B cell (primary cell): ENCODE data around the gene CEP68. TPM values are rescaled to one million over a fixed set of nuclear protein-coding genes. Genes with fewer than 3 reads are reported as not detected.

Experiments
- ATAC-seq: fragments of 200-7000 bp; cut with Tn5 transposase; one replicate; pipeline ENCODE4 v1.10.0; 2021; ENCODE audit warnings: low read depth, mild to moderate bottlenecking, moderate number of reproducible peaks, moderate library complexity
- CTCF ChIA-PET: fragments of 350-600 bp; sonication (Branson Sonifier 250); formaldehyde crosslinking; loops from one replicate; lab custom pipeline; 2021; ENCODE audit warnings: antibody characterized with exemption, inconsistent platforms; lab: Charles Lee
- POLR2A ChIA-PET: fragments of 350-600 bp; sonication (Branson Sonifier 250); formaldehyde crosslinking; loops from one replicate; lab custom pipeline; 2021; ENCODE audit warnings: antibody characterized with exemption; lab: Charles Lee
- DNase-seq: peaks from one replicate; pipeline ENCODE4 v3.0.0; 2013
- H2AFZ ChIP-seq: 2 replicates; pipeline ENCODE4 v1.6.1; 2012; ENCODE audit warnings: mild to moderate bottlenecking, low read depth, low read length; ENCODE audit not compliant: insufficient read depth, poor library complexity, severe bottlenecking
- H3K27ac ChIP-seq, 2 donors: 1 replicate in 1 of 2; 2 replicates in 1 of 2; pipeline ENCODE4 v1.5.1; 2012 to 2013; ENCODE audit warnings: low read length in 2 of 2, mild to moderate bottlenecking in 2 of 2, moderate library complexity in 1 of 2
- H3K27me3 ChIP-seq, 4 experiments: fragments of 200-600 bp in 1 of 4; sonication (generic) in 1 of 4; replicated peaks in 1 of 4; 1 replicate in 2 of 4; 2 replicates in 2 of 4; pipeline versions ENCODE4 v1.6.1 to v1.7.0; 2013 to 2016; ENCODE audit warnings: low read length in 3 of 4, mild to moderate bottlenecking in 2 of 4, mixed read lengths in 1 of 4, moderate library complexity in 1 of 4; ENCODE audit not compliant: insufficient read depth in 4 of 4, control insufficient read depth in 3 of 4; ENCODE audit errors: control extremely low read depth in 1 of 4
- H3K36me3 ChIP-seq, 2 experiments: replicated peaks in 1 of 2; 1 replicate in 1 of 2; 2 replicates in 1 of 2; pipeline versions ENCODE4 v1.6.1 to v1.7.1; 2013; ENCODE audit warnings: low read length in 1 of 2; ENCODE audit not compliant: insufficient read depth in 2 of 2, control insufficient read depth in 1 of 2; ENCODE audit errors: control extremely low read depth in 1 of 2, extremely low read depth in 1 of 2
- H3K4me1 ChIP-seq, 2 donors: fragments of 200-600 bp in 1 of 2; sonication (generic) in 1 of 2; 1 replicate in 1 of 2; 2 replicates in 1 of 2; pipeline versions ENCODE4 v1.5.1 to v1.6.1; 2013 to 2017; ENCODE audit warnings: low read length in 2 of 2; ENCODE audit not compliant: control insufficient read depth in 2 of 2, insufficient read depth in 2 of 2
- H3K4me2 ChIP-seq: replicated peaks from 2 replicates; pipeline ENCODE3; 2012; ENCODE audit warnings: mild to moderate bottlenecking, low read depth, low read length; ENCODE audit not compliant: poor library complexity, severe bottlenecking
- H3K4me3 ChIP-seq, 5 experiments: fragments of 200-600 bp in 1 of 5; sonication (generic) in 1 of 5; 1 replicate in 3 of 5; 2 replicates in 2 of 5; pipeline versions ENCODE4 v1.5.1 to v1.7.0; 2011 to 2016; ENCODE audit warnings: low read length in 4 of 5, mild to moderate bottlenecking in 4 of 5, low read depth in 2 of 5, control low read depth in 1 of 5, moderate library complexity in 1 of 5; ENCODE audit not compliant: insufficient read depth in 1 of 5; ENCODE audit errors: control extremely low read depth in 1 of 5, extremely low read depth in 1 of 5
- H3K79me2 ChIP-seq: fragments of 200-600 bp; sonication (generic); one replicate; pipeline ENCODE4 v1.6.0; 2016; ENCODE audit warnings: low read length; ENCODE audit not compliant: control insufficient read depth, insufficient read depth
- H3K9ac ChIP-seq: fragments of 200-600 bp; sonication (generic); 2 replicates; pipeline ENCODE4 v1.6.1; 2017; ENCODE audit warnings: mild to moderate bottlenecking, low read length, moderate library complexity
- H3K9me3 ChIP-seq, 3 donors: one replicate each; pipeline versions ENCODE4 v1.6.1 to v1.7.1; 2013; ENCODE audit warnings: low read length in 2 of 3; ENCODE audit not compliant: control insufficient read depth in 2 of 3, insufficient read depth in 1 of 3; ENCODE audit errors: control extremely low read depth in 1 of 3
- H4K20me1 ChIP-seq: 2 replicates; pipeline ENCODE4 v1.6.0; 2012; ENCODE audit warnings: mild to moderate bottlenecking, low read length; ENCODE audit not compliant: insufficient read depth, control insufficient read depth, poor library complexity, severe bottlenecking
- H3K27ac Mint-ChIP-seq: one replicate; pipeline ENCODE4 v1.8.0; 2021; ENCODE audit warnings: mixed read lengths
- H3K27me3 Mint-ChIP-seq: one replicate; pipeline ENCODE4 v1.8.0; 2021; ENCODE audit warnings: mixed read lengths
- H3K4me1 Mint-ChIP-seq: one replicate; pipeline ENCODE4 v1.8.0; 2021; ENCODE audit warnings: mixed read lengths
- H3K4me3 Mint-ChIP-seq: one replicate; pipeline ENCODE4 v1.8.0; 2021; ENCODE audit warnings: mixed read lengths
- H3K9me3 Mint-ChIP-seq: one replicate; pipeline ENCODE4 v1.8.0; 2022; ENCODE audit warnings: mixed read lengths; ENCODE audit not compliant: insufficient read depth
- EZH2 ChIP-seq: IDR thresholded peaks from 2 replicates; pipeline ENCODE4 v1.6.1; 2012; ENCODE audit warnings: borderline replicate concordance, low read depth, mild to moderate bottlenecking, moderate library complexity, low read length; ENCODE audit not compliant: insufficient read depth, poor library complexity, severe bottlenecking
- WGBS: methylation state at CpG from one replicate; pipeline ENCODE4 v1.1.5; 2013; ENCODE audit warnings: missing lambda C conversion rate; ENCODE audit not compliant: insufficient coverage; 5-methylcytosine and 5-hydroxymethylcytosine counted together
- intact Hi-C: fragments of 100-400 bp; cut with micrococcal nuclease; formaldehyde crosslinking; loops from one replicate; pipeline ENCODE4 v1.10.0; 2022
- polyA plus RNA-seq: library from polyadenylated mRNA; depleted of rRNA; stranded (reverse); fragments of >200 nt; gene quantifications from 2 replicates; pipeline ENCODE4 v1.2.3, GENCODE V29; 2012
- total RNA-seq, 2 donors: library from RNA; stranded (reverse); fragments of 120-200 nt in 1 of 2; gene quantifications; 1 replicate in 1 of 2; 2 replicates in 1 of 2; pipeline versions ENCODE4 v1.2.3 to v1.2.4, GENCODE V29; 2013 to 2022
- TF ChIP-seq, protein P1 (sequence below): fragments of 200-600 bp; IDR thresholded peaks from one replicate; pipeline ENCODE4 v1.8.0; 2022; ENCODE audit warnings: antibody characterized with exemption, mild to moderate bottlenecking

CEP68 gene
- total and polyA plus RNA-seq, 2 donors (not counting 1 experiment from before 2014, with no cell fraction given) = 11.0 to 32.0 TPM

DNA sequence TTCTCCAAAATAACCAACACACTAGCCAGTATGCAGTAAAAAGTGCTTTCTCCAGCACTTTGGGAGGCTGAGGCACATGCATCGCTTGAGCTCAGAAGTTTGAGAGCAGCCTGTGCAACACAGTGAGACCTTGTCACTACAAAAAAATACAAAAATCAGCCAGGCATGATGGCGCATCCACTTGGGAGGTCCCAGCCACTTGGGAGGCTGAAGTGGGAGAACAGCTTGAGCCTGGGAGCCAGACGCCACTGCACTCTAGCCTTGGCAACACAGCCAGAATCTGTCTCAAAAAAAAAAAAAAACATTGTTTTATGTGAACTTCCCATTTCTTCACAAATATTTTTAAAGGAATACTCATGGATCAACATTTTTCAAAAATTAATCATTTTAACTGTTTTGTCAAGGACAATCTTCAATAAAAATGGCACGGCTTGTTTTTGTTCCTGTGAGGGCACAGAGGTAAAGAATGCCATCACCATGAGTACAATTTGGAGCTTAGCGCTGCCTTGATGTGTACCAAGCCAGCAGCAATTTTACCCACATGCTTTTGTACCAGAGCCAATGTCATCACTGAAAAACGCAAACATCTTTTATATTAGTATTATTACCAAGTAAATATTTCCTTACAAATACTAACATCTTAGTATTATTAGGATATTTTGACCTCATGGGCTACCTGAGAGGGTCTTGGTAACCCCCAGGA is 46.9 kb downstream of the CEP68 start:
- no peaks in the 10 kb centered on the region for H3K9me3 ChIP-seq
- Mint-ChIP-seq H3K9me3 (no peaks in the 10 kb centered on the region), H3K4me3 (no peak overlapping the region), H3K27ac (no peak overlapping the region), H3K27me3 (no peaks in the 10 kb centered on the region), H3K4me1 (peaks cover 10% of the 10 kb centered on the region)
- H4K20me1 ChIP-seq = peaks cover 69% of the 10 kb centered on the region
- H3K36me3 ChIP-seq = peaks cover 8 to 61% of the 10 kb centered on the region in 2 experiments
- no peak overlapping the region for H3K4me2 ChIP-seq
- no peak overlapping the region for H2AFZ ChIP-seq
- DNase-seq (no peak), ATAC-seq (no peak)
- WGBS = 100% methylated on average over 3 of the region's 6 CpGs
- H3K27ac ChIP-seq = no peak overlapping the region
- H3K27me3 ChIP-seq = no peaks in the 10 kb centered on the region
- H3K4me3 ChIP-seq = no peak overlapping the region
- no peaks in the 10 kb centered on the region for H3K4me1 ChIP-seq
- POLR2A ChIA-PET = no interaction called here
- intact Hi-C loops = no loop called here
- H3K79me2 ChIP-seq = peaks cover 81% of the 10 kb centered on the region
- TF ChIP-seq, protein P1, sequence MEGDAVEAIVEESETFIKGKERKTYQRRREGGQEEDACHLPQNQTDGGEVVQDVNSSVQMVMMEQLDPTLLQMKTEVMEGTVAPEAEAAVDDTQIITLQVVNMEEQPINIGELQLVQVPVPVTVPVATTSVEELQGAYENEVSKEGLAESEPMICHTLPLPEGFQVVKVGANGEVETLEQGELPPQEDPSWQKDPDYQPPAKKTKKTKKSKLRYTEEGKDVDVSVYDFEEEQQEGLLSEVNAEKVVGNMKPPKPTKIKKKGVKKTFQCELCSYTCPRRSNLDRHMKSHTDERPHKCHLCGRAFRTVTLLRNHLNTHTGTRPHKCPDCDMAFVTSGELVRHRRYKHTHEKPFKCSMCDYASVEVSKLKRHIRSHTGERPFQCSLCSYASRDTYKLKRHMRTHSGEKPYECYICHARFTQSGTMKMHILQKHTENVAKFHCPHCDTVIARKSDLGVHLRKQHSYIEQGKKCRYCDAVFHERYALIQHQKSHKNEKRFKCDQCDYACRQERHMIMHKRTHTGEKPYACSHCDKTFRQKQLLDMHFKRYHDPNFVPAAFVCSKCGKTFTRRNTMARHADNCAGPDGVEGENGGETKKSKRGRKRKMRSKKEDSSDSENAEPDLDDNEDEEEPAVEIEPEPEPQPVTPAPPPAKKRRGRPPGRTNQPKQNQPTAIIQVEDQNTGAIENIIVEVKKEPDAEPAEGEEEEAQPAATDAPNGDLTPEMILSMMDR = no peak
- TF ChIP-seq EZH2 = no peak
- CTCF ChIA-PET = interaction anchor here (0.6 to 1.5 kb wide), 4 partner anchors 26 to 470 kb away, joined by 3 to 4 read pairs (median 3); no protein-coding TSS in a partner anchor
- no peak overlapping the region for H3K9ac ChIP-seq

DNA sequence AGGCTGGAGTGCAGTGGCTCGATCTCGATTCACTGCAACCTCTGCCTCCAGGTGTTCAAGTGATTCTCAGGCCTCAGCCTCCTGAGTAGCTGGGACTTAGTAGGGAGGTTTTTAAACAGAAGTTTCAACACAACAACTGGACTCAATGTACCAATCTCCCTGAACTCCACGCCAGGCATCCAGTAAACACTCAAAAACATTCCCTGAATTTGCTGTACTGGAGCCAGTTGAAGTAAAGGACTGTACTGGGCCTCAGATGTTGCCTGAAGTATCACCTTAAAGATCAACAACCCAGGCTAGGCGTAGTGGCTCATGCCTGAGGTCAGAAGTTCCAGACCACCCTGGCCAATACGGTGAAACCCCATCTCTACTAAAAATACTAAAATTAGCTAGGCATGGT is 51.3 kb downstream of the CEP68 start:
- ATAC-seq = no peak

More for the DNA sequence above, 51.3 kb downstream of the CEP68 start:
- H3K4me3 ChIP-seq = no peak overlapping the region
- Mint-ChIP-seq H3K27ac (no peak overlapping the region), H3K4me3 (no peak overlapping the region), H3K27me3 (no peaks in the 10 kb centered on the region), H3K9me3 (no peaks in the 10 kb centered on the region), H3K4me1 (peaks cover 32% of the 10 kb centered on the region)
- no peak overlapping the region for H3K9ac ChIP-seq
- H4K20me1 ChIP-seq = peaks cover 95% of the 10 kb centered on the region
- DNase-seq = no peak
- H3K27me3 ChIP-seq = no peaks in the 10 kb centered on the region
- intact Hi-C loops = no loop called here
- ChIA-PET CTCF (no interaction called here), POLR2A (no interaction called here)
- no peak overlapping the region for H2AFZ ChIP-seq
- peaks cover 90% of the 10 kb centered on the region for H3K79me2 ChIP-seq
- H3K36me3 ChIP-seq = peaks cover 3 to 26% of the 10 kb centered on the region in 2 experiments
- no peaks in the 10 kb centered on the region for H3K9me3 ChIP-seq
- no CpG with 5 or more reads among the region's 5 CpGs for WGBS
- H3K4me1 ChIP-seq = peaks cover 5% of the 10 kb centered on the region in 2 donors
- no peak overlapping the region for H3K27ac ChIP-seq
- H3K4me2 ChIP-seq = no peak overlapping the region
- TF ChIP-seq, protein P1 = no peak
